ENCODE results near the gene KDM6A.

KDM6A gene

GRCh38 chrX:44961817-44962607 lies 89.0 kb downstream of the KDM6A start:
- no peak for TF ChIP-seq GATA2 (IDR thresholded peaks at IDR 0.05; ENCODE audit: low read depth, low read length)
- TF ChIP-seq GATA3 (IDR thresholded peaks at IDR 0.05; ENCODE audit: low read depth, low read length), result no peak

DNA sequence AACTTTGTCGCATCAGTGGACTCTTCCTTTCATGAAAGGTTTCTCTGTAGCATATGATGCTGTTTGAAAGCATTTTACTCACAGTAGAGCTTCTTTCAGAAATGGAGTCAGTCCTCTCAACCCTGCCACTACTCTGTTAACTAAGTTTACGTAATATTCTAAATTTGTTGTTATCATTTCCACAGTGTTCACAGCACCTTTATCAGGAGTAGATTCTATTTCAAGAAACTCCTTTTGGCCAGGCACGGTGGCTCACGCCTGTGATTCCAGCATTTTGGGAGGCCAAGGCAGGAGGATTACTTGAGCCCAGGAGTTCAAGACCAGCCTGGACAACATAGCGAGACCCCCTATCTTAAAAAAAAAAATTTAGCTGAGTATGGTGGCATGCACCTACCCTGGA lies 90.0 kb downstream of the KDM6A start:
- TF ChIP-seq GATA3 (IDR thresholded peaks at IDR 0.05; ENCODE audit: low read depth, low read length) (no peak), GATA2 (IDR thresholded peaks at IDR 0.05; ENCODE audit: low read depth, low read length) (no peak)

DNA sequence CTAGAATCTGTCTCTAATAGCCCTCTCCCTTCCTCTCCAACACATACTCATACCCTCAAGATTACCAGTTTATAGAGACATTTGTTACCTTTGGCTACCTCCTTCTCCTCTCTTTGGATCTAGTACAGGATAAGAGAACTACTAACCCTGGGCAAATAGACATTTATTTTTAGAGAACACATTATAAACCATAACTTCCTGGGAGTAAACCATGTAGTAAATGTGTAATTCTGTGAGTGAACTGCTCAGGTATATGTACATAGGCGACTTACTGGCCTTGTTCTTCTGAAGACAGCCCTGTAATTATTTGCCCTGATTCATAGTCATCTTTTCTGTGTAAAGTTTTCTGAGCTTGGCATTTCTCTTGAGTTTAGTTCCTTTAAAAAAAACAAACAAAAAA lies 94.2 kb downstream of the KDM6A start:
- TF ChIP-seq GATA3 (IDR thresholded peaks at IDR 0.05; ENCODE audit: low read depth, low read length) (no peak), GATA2 (IDR thresholded peaks at IDR 0.05; ENCODE audit: low read depth, low read length) (no peak)

DNA sequence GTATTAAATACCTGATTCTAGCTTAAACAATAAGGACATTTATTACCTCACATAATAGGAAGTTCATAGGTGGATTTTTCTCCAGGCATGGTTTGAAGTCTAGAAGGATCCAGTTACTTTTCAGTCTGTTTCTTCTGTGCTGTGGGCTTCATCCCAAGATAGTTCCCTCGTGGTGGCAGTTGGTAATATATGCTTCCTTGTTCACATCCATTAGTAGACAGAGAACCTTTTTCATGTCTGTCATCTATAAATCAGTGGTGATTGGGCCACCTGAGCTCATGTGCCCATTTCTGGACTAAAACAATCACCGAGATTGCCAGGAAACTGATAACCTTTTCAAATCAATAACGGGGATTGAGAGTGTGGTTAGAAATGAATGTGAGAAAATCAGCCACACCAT lies 97.7 kb downstream of the KDM6A start:
- no peak for TF ChIP-seq GATA2 (IDR thresholded peaks at IDR 0.05; ENCODE audit: low read depth, low read length)
- TF ChIP-seq GATA3 (IDR thresholded peaks at IDR 0.05; ENCODE audit: low read depth, low read length), result no peak

DNA sequence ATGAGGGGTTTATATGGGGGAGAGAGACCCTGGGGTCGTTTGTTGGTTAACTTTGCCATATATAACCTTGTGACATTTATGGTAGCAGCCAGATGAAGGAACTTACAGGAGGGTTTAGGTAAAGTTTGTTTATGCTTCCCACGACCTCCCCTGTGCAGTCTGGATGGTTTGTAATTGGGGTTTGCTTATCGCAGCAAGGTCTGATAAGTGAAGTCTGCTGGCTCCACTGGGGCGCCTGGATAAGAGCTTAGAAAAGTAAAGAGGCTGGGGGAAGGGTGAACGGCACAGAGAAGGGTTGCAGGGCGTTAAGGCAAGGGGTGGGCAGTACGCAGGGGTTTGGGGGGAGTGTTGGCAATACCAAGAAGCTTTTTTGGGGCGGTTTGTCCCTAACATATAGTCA lies 98.7 kb downstream of the KDM6A start:
- TF ChIP-seq GATA3 (IDR thresholded peaks at IDR 0.05; ENCODE audit: low read depth, low read length) (no peak), GATA2 (IDR thresholded peaks at IDR 0.05; ENCODE audit: low read depth, low read length) (no peak)

DNA sequence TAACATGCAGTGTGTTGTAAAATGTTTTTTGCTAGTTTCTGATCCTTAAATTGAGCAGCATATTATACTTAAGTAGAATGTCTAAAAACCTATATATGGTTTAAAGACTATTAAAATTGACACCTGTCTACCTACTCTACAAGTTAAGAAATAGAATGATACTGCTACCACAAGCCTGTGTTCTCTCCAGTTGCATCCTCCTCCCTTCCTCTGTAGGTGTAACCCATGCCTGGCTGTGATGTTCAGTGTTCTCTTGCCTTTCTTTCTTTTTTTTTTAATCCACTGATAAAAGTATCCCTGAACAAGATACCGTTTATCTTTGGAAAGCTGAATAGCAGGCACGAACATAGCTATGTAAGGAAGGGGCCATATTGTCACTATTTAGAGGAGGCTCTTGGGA lies 99.1 kb downstream of the KDM6A start:
- TF ChIP-seq GATA3 (IDR thresholded peaks at IDR 0.05; ENCODE audit: low read depth, low read length) (no peak), GATA2 (IDR thresholded peaks at IDR 0.05; ENCODE audit: low read depth, low read length) (no peak)

DNA sequence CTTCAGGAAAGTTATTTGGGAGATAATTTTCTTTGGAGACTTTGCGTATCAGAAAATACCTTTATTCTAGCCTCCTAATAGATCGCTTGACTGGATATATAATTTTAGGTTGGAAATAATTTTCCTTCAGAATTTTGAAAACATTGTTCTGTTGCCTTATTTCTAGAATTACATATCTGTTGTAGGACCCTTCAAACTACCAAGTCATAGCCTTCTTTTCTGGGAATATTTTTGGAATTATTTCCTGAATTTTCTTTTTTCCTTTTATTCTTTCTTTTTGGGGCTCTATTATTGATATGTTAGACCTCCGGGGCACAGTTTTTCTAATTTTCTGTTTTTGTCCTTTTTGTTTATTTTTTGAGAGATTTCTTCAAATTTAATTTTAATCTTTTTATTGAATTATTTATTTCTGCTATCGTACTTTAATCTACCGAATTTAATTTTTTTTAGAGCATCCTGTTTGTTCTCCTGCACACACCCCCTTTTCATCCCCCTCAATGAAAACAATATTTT lies 100.5 kb downstream of the KDM6A start:
- TF ChIP-seq GATA2 (IDR thresholded peaks at IDR 0.05; ENCODE audit: low read depth, low read length), result no peak
- no peak for TF ChIP-seq GATA3 (IDR thresholded peaks at IDR 0.05; ENCODE audit: low read depth, low read length)

- TF ChIP-seq GATA2 (IDR thresholded peaks at IDR 0.05; ENCODE audit: low read depth, low read length), result no peak
- no peak for TF ChIP-seq GATA3 (IDR thresholded peaks at IDR 0.05; ENCODE audit: low read depth, low read length)
Observed at GRCh38 chrX:44974451-44974850, 101.5 kb downstream of the KDM6A start.

DNA sequence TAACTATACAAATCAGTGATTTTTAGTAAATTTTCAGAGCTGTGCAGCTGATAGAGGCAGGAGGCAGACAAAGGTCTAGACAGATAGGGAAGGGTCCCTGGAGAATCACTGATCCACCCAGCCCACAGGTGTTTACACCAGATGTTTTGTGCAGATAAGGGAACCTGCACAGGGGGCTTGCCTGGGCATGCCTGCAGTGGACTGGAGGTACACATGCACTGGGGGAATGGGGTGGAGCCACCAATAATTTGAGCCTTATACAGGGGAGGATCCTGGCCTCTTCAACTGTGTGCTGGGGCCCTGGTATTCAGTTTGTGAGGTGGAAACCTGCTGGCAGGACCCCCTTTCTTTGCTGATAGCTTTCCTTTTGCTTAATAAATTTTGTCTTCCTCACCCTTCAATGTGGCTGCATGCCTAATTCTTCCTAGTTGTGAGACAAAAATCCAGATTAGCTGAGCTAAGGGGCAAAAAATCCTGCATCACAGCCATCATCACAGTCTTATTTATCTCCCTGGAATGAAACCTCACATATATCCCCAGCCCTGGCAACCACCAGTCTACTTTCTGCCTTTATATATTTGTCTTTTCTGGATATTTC lies 102.8 kb downstream of the KDM6A start:
- TF ChIP-seq GATA2 (IDR thresholded peaks at IDR 0.05; ENCODE audit: low read depth, low read length) (no peak), GATA3 (IDR thresholded peaks at IDR 0.05; ENCODE audit: low read depth, low read length) (no peak)

DNA sequence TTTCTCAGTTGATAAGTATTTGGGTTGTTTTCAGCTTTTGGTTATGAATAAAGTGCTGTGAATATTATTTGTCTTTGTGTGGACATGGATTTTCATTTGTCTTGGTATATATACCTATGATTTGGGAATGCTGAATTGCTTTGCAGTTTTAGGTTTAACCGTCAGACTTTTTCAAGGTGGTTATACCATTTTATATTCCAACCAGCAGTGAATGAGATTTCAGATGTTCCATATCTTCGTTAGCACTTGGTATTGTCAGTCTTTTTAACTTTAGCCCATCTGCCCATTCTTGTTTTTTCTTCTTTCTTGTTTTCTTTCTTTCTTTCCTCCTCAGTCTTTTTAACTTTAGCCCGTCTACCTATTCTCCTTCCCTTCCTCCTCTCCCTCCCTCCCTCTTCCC lies 106.0 kb downstream of the KDM6A start:
- TF ChIP-seq GATA3 (IDR thresholded peaks at IDR 0.05; ENCODE audit: low read depth, low read length), result no peak
- no peak for TF ChIP-seq GATA2 (IDR thresholded peaks at IDR 0.05; ENCODE audit: low read depth, low read length)

DNA sequence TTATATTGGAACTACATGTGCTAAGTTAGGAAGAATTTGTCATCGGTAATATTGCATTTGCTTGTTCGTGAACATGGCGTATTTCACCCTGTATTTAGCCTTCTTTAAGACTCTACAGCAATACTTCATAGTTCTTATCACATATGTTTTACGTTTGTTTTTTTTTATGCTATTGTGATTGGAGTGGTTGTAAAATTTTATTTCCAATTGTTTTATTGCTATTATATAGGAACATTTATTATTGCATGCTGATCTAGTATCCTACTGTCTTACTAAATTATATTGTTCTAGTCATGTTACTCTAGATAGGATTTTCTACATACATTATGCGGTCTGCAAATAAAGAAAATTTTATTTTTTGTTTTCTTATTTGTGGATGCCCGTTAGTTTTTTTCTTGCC lies 107.4 kb downstream of the KDM6A start:
- TF ChIP-seq GATA3 (IDR thresholded peaks at IDR 0.05; ENCODE audit: low read depth, low read length) (no peak), GATA2 (IDR thresholded peaks at IDR 0.05; ENCODE audit: low read depth, low read length) (no peak)

DNA sequence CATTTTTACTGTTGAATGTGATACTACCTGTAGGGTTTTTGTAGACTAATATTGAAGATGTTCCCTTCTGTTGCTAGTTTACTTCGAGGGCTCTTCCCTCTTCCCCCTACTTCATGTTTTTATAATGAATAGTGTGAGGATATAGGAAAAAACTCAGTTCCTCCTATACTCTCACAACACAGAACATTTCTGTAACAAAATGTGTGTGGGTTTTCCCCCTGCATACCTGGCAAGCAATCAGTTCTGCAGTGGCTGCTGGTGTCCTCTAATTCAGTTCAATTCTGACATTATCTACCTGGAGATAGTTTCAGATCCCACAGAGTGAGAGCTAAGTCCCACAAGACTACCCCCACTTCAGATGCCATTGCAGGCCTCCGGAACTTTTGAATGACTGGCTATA lies 107.9 kb downstream of the KDM6A start:
- TF ChIP-seq GATA2 (IDR thresholded peaks at IDR 0.05; ENCODE audit: low read depth, low read length) (no peak), GATA3 (IDR thresholded peaks at IDR 0.05; ENCODE audit: low read depth, low read length) (no peak)

DNA sequence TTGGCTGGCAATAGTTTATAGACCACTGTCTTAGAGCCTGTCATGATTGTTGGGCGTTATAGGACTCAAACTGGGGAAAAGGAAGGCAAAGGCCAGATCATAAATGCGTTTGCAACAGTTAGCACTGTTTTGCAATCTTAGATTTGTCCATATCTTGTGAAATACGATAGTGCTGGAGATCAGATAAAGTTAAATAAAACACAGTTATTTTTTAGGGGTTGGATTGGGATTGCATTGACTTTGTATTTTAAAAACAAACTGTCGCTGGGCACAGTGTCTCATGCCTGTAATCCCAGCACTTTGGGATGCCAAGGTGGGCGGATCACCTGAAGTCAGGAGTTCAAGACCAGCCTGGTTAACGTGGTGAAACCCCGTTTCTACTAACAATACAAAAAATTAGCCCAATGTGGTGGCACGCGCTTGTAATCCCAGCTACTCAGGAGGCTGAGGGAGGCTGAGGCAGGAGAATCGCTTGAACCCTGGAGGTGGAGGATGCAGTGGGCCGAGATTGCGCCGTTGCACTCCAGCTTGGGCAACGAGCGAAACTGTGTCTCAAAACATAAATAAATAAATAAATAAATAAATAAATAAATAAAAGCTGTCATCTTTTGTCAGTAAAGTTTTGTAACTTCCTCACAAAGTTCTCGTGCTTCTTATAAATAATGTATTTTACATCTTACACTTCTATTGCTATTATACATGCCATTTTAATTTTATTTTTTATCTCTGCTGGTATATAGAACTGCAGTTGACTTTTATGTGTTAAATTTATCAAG lies 117.2 kb downstream of the KDM6A start:
- no peak for TF ChIP-seq GATA2 (IDR thresholded peaks at IDR 0.05; ENCODE audit: low read depth, low read length)
- TF ChIP-seq GATA3 (IDR thresholded peaks at IDR 0.05; ENCODE audit: low read depth, low read length), result no peak

- TF ChIP-seq GATA2 (IDR thresholded peaks at IDR 0.05; ENCODE audit: low read depth, low read length), result no peak
- no peak for TF ChIP-seq GATA3 (IDR thresholded peaks at IDR 0.05; ENCODE audit: low read depth, low read length)
Observed at GRCh38 chrX:44992775-44993174, 119.8 kb downstream of the KDM6A start.

All from SH-SY5Y (cell line).